GM19324 (cell line): ENCODE measurements around the gene COL4A2.

Experiments used
- ATAC-seq: cut with Tn5 transposase; IDR thresholded peaks from one replicate; pipeline ENCODE4 v1.9.1; 2021; ENCODE audit warnings: mild to moderate bottlenecking, moderate library complexity; ENCODE audit not compliant: unreplicated experiment, low FRiP score

COL4A2 gene

GRCh38 chr13:110540871-110541525 lies 233.9 kb downstream of the COL4A2 start:
- no peak for ATAC-seq

DNA sequence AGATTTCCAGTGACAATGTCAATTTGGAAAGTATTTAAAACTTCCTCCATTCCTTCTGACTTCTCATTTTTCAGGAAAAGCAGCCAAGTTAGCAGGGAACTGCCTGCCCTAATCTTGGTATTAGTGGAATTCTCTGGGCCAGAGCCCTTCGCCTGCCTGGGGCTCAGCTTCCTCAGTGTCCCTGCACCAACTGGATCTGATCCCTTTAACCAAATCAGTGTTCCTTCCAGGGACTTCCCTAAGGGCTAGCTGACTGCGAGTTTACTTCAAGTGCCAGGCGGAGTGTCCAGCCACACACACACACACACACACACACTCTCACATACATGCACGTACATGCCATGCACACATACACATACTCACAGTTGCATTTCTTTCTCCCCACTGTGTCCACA lies 234.4 kb downstream of the COL4A2 start:
- no peak for ATAC-seq

GRCh38 chr13:110542169-110542796 lies 235.2 kb downstream of the COL4A2 start:
- no peak for ATAC-seq

DNA sequence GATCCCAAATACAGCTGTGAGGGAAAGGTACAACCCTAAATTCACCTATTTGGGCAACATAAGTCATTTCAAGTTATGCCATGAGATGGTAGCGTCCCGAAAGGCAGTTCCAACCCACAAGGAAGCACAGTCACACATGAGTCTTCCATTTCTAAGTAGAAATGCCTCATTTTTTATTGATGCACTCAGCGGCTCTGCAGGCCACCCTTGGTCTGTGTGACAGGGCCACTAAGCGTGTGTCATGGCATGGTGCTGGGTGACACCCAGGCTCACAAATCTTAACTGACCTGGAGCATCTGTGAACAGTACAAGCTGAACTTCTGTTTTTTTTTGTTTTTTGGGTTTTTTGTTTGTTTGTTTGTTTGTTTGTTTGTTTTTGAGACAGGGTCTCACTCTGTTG lies 239.3 kb downstream of the COL4A2 start:
- no peak for ATAC-seq

- ATAC-seq: no peak
Observed at GRCh38 chr13:110546926-110547325, 239.8 kb downstream of the COL4A2 start.

GRCh38 chr13:110548891-110549794 lies 242.1 kb downstream of the COL4A2 start:
- no peak for ATAC-seq

DNA sequence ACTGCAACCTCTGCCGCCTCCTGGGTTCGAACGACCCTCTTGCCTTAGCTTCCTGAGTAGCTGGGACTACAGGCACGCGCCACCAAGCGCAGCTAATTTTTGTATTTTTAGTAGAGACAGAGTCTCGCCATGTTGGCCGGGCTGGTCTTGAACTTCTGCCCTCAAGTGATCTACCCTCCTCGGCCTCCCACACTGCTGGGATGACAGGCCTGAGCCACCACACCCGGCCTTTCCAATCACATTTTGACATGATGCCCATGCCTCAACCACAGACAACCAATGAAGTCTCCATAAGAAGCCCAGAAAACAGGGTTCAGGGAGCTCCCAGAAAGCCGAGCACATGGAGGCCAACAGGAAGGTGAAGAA lies 242.7 kb downstream of the COL4A2 start:
- no peak for ATAC-seq

DNA sequence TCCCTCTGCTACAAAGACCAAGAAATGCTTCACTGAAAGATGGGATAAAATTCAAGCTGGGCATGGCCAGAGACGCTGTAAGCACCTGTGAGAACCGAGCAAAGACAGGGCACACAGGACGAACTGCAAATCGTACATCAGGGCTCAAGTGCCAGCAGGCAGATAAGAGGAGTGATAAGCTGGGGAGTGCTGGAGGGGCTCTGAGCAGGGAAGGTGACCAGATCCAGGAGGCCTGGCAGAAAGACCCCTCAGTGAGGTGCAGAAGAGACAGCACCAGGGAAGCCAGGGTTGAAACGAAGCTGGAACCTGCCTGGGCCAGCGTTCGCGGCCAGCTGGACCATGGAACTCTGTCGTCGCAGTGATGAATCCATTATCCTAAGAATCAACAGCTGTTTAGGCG lies 244.2 kb downstream of the COL4A2 start:
- no peak for ATAC-seq

DNA sequence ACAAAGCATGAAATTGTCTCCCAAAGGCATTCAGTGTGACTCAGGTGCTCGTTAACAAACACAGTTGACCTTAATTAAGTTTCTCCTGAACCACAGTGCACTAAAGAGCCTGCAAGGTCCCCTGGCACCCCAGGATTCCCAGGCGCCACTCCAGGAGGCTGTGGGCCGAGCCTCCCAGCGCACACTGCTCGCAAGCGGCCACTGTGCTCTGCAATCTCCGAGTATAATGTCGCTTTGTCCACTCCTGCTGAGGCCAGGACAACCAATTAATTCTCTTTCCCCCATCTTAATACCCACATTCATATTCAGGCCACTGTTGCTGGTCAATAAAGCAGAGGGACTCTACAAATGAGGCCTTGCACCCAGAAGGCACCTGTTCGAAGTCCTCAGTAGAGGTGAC lies 245.7 kb downstream of the COL4A2 start:
- ATAC-seq: no peak

- no peak for ATAC-seq
Observed at GRCh38 chr13:110553417-110553816, 246.3 kb downstream of the COL4A2 start.

- ATAC-seq: no peak
Observed at GRCh38 chr13:110554227-110554836, 247.2 kb downstream of the COL4A2 start.

DNA sequence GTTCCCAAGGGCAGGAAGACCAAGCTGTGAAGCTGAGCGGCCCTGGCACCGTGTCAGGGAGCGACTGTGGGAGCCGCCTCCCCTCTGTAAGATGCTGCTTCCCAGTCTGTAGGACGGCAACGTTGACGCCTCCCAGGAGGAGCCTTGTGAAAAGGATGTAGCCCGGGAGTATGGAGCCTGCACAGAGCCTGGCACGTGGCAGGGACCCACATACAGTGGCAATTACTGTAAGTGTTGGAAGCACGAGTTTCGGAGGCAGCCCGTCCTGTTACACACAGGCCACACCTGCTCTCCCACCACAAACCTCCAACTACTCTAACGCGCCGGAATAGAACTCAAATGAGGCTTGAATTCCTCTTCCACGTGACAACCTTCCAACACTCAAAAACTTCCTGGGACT lies 247.9 kb downstream of the COL4A2 start:
- ATAC-seq: no peak

DNA sequence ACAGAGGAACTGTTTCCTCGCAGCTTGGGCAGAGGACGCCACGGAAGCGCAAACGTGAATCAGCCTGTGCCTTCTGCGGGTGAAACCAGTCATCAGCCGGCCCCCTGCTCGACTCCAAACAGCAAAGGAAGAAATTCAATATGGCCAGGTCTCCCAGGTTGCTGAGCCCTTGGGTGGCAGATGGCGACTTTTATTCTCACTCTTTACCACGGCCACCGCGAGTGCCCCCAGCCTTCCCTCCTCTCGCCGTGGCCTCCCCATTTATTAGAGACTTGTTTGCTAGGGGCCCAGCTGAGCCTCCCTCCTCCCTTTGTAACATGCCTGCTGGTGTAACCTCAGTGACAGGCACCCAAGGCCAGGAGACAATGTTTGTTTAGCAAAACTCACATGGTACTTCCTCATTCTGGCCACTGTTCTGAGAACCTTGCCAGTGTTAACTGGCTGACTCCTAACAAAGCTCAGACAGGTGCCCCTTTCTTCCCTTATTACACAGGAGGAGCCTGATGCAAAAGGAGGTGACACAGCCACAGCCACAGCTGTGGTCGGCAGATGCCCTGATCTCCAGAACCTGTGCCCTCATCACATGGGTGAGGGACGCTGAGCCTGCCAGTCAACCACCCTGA lies 248.6 kb downstream of the COL4A2 start:
- no peak for ATAC-seq

- ATAC-seq: no peak
Observed at GRCh38 chr13:110556224-110556606, 249.1 kb downstream of the COL4A2 start.

GRCh38 chr13:110557082-110557481 lies 250.0 kb downstream of the COL4A2 start:
- ATAC-seq: no peak

DNA sequence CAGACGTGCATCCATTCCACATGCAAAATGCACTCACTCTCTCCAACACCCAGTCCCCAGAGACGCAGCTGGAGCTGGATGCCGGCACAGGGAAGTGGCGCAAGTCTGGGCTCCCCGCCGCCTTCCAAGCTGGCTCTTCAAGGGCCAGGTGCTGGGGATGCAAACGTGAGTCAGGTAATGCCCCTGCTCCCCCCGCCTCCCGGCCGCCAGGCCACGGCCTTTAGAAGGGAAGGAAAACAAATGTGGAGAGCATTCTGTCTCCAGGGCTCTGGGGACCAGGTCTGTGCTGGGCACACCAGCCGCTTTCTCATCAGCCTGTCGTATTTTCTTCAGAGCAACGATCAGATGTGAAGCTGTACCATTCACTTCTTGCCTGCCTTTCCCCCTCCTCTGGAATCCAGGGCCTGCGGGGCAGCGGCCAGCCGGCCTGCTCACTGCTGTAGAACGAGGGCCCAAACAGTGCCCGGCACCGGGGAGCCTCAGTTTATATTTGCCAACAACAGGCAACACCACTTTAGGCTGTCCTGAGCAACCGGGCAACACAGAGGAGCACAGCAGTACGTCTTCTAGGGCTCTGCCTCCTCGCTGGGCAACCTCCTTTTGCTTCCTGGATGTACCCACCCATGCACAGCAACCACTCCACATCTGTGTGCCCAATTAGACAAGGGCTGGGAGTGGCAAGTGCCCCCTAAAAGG lies 250.7 kb downstream of the COL4A2 start:
- ATAC-seq: no peak

DNA sequence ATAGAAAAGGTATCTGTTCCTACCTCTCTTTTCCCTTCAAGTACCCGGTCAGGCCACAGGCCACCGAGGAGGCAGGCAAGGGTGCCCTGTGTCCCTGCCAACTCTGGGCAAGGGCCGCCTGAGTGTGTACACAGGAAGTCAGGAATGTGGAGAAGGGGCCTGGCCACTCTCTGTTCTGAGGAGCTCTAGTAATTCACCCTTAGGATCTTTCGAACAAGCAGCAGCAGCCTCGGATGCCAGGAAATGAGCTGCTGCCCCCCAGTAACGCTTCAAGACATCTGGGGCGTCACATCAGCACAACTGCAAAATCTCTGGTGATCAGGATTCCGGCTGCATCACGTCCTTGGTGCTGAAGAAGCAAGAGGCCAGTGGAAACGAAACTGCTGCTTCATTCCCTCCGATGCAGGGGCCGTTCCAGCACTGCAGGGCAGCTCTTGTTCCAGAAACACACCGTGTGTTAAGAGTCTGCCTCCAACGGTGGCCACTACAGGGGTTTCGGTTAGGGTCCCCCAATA lies 252.4 kb downstream of the COL4A2 start:
- no peak for ATAC-seq

DNA sequence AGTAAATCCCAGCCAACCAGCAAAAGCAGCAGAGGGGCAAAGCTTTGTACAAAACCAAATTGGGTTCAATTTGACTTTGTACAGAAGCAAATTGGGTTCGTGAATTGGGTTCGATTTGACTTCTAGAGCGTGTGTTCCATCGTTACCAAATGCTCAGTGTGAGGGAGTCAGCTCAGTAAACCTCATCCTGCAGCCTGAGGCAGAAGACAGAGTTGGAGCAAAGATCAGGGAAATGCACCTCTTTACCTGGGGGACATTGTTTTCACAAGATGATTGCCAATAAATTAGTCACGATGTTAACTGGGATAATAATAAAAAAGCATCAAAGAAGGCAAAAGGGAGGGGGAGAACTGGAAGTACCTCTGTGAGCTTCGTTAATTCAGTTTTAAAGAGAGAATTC lies 252.9 kb downstream of the COL4A2 start:
- ATAC-seq: no peak

DNA sequence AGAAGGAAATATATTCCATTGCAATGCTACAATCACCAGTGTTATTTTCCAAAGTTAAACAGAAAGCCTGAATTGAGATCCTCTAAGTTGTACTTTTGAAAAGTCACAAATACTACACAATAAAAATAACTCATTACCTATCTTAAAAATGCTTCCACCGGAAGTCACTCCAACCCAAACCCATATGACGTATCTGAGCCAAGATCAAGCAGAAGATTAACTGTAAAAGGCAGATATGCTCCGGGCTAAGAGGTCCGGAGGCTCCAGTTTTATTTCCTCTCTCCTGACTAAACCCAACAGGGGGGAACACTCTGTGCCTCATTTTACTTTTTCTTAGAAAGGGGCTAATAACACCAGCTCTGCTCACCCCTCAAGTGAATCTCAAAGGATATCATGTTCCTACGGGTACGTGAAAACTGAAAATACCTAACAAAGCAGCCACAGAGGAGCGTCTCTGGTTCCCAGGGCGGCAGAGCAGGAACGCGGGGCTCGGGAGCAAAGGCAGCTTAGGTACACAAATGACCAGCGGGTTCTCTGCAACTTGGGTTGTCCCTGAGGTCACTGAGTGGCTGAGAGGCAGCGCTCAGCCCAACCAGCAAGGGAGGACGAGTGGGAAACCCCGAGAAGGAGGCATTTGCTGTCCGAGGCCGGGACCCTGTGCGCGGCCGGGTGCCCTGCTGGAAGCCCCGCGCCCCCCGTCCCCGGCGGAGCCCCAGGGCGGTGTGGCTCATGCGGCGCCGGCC lies 253.7 kb downstream of the COL4A2 start:
- no peak for ATAC-seq
